Ramos (cell line): ENCODE results near the gene FJX1.
"Not testable (repeated sequence)": the region's sequence is repeated elsewhere in the genome, so short reads cannot be mapped to it uniquely, and the experiment has no call there.

ENCODE experiments used
- in situ Hi-C: fragments of 300-500 bp; cut with MboI; formaldehyde crosslinking; loops from one replicate; pipeline ENCODE4 v1.14.3; 2022; ENCODE audit warnings: low sequenced_read_pairs; ENCODE audit not compliant: unreplicated experiment

The FJX1 gene

GRCh38 chr11:35662061-35662648, 43.9 kb downstream of the FJX1 start:
- in situ Hi-C loops: no loop called here

DNA sequence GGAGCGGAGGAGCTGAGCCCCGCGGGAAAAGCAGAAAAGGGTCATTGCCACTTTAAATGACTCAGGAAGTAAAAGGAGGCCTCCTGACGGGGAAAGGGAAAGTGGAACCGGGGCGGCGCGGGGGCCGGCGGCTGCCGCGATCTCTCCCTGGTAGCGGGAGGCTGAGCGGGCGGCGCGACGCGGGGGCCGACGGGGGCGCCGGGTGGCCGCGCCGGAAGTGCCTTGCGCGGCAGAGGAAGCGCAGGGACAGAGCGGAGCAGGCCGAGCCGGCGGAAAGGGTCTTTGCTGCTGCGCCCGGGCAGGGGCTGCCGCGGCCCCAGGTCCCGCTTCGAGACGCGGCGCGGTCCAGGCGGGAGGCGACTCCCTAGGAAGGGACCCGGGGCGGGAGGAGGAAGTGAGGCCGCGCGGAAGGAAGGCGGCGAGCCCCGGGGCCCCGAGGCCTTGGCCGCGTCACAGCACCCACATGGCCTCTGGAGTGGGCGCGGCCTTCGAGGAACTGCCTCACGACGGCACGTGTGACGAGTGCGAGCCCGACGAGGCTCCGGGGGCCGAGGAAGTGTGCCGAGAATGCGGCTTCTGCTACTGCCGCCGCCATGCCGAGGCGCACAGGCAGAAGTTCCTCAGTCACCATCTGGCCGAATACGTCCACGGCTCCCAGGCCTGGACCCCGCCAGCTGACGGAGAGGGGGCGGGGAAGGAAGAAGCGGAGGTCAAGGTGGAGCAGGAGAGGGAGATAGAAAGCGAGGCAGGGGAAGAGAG, 44.6 kb downstream of the FJX1 start, which contains the start of gene TRIM44:
TSS of gene TRIM44 (plus strand) at position 127 of the 759 bp plus-strand sequence. CDS start at position 464, 337 bp downstream.
- in situ Hi-C loops: no loop called here

GRCh38 chr11:35663408-35663702, 45.1 kb downstream of the FJX1 start:
- in situ Hi-C loops: no loop called here

GRCh38 chr11:35664977-35665441, 46.7 kb downstream of the FJX1 start:
- in situ Hi-C loops: no loop called here

DNA sequence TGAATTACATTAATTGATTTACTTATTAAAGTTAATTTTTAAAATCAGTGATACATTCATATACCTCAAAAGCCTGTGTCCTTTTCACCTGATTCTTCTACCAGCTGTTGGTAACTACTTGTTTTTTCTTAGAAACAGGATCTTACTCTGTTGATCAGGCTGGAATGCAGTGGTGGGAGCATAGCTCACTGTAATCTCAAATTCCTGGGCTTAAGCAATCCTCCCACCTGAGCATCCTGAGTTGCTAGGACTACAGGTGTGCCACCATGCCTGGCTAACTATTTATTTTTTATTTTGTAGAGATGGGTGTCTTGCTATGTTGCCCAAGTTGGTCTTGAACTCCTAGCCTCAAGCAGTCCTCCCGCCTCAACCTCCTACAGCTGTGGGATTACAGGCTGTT, 49.0 kb downstream of the FJX1 start:
- in situ Hi-C loops: no loop called here

DNA sequence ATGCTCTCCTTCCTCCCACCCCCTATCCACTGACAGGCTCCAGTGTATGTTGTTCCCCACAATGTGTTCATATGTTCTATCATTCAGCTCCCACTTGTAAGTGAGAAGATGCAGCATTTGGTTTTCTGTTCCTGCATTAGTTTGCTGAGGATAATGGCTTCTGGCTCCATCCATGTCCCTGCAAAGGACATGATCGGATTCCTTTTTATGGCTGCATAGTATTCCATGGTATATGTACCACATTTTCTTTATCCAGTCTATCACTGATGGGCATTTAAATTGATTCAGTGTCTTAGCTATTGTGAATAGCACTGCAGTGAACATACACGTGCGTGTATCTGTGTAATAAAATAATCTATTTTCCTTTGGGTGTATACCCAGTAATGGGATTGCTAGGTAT, 50.1 kb downstream of the FJX1 start:
- in situ Hi-C loops: not testable (repeated sequence)
